Activated CD8-positive, alpha-beta memory T cell treated with anti-CD3 and anti-CD28 coated beads for 36 hours (primary cell): ENCODE measurements around the gene RNF225. TPM values are rescaled to one million over a fixed set of nuclear protein-coding genes. Genes with fewer than 3 reads are reported as not detected.

Source experiments
- CTCF ChIA-PET: fragments of 350-600 bp; sonication (Branson Sonifier 250); formaldehyde crosslinking; loops from one replicate; lab custom pipeline; 2021; ENCODE audit warnings: antibody characterized with exemption; lab: Charles Lee
- POLR2A ChIA-PET: fragments of 350-600 bp; sonication (Branson Sonifier 250); formaldehyde crosslinking; loops from one replicate; lab custom pipeline; 2021; ENCODE audit warnings: antibody characterized with exemption; lab: Charles Lee
- total RNA-seq, 2 experiments: library from RNA; stranded (reverse); gene quantifications; one replicate each; pipeline ENCODE4 v1.2.3, GENCODE V29; 2021

RNF225 gene
- total RNA-seq, 2 experiments from 2014 or later: 0.80 to 0.99 TPM

- POLR2A ChIA-PET: no interaction called here
- CTCF ChIA-PET: interaction anchor here (1.3 to 1.4 kb wide), 2 partner anchors 9 to 120 kb away, joined by 4 read pairs; partner anchors contain the start of genes ZBTB45 and ZNF584
Measured at GRCh38 chr19:58399903-58400302, 4.4 kb downstream of the RNF225 start.

- CTCF ChIA-PET: interaction anchor here (1.3 kb wide), 1 partner anchor 119 kb away, joined by 4 read pairs; the partner anchor contains the start of gene ZBTB45
- POLR2A ChIA-PET: no interaction called here
Measured at GRCh38 chr19:58400316-58400915, 5.0 kb downstream of the RNF225 start.

- ChIA-PET CTCF (interaction anchor here (1.3 kb wide), 1 partner anchor 119 kb away, joined by 4 read pairs; the partner anchor contains the start of gene ZBTB45), POLR2A (no interaction called here)
Measured at GRCh38 chr19:58400916-58401839, 5.7 kb downstream of the RNF225 start.

- ChIA-PET CTCF (interaction anchor here (0.6 to 2.1 kb wide), 3 partner anchors 40 to 118 kb away, joined by 3 to 5 read pairs (median 5); partner anchors contain the start of genes ZBTB45 and ZNF497), POLR2A (no interaction called here)
Measured at GRCh38 chr19:58401840-58402421, 6.5 kb downstream of the RNF225 start.

GRCh38 chr19:58403920-58404478 lies 8.5 kb downstream of the RNF225 start:
- CTCF ChIA-PET: interaction anchor here (2.1 kb wide), 1 partner anchor 116 kb away, joined by 5 read pairs; the partner anchor contains the start of gene ZBTB45
- POLR2A ChIA-PET: interaction anchor here (0.7 kb wide), 1 partner anchor 35 kb away, joined by 8 read pairs; no protein-coding TSS in a partner anchor

- POLR2A ChIA-PET: no interaction called here
Measured at GRCh38 chr19:58406818-58407657, 11.6 kb downstream of the RNF225 start.

GRCh38 chr19:58407658-58408151 lies 12.2 kb downstream of the RNF225 start:
- CTCF ChIA-PET: interaction anchor here (0.6 to 1.0 kb wide), 3 partner anchors 8 to 189 kb away, joined by 3 to 4 read pairs (median 4); no protein-coding TSS in a partner anchor
- POLR2A ChIA-PET: interaction anchor here (1.0 to 1.8 kb wide), 2 partner anchors 68 to 112 kb away, joined by 3 to 6 read pairs; partner anchors contain the start of genes ZBTB45 and ZNF446

More at GRCh38 chr19:58406818-58407657, 11.6 kb downstream of the RNF225 start:
- CTCF ChIA-PET: interaction anchor here (0.5 to 0.6 kb wide), 2 partner anchors 13 to 188 kb away, joined by 3 read pairs; no protein-coding TSS in a partner anchor

- ChIA-PET POLR2A (interaction anchor here (1.0 to 1.8 kb wide), 2 partner anchors 67 to 112 kb away, joined by 3 to 6 read pairs; partner anchors contain the start of genes ZBTB45 and ZNF446), CTCF (interaction anchor here (0.8 to 1.0 kb wide), 4 partner anchors 9 to 112 kb away, joined by 3 to 4 read pairs (median 4); partner anchors contain the start of gene ZBTB45)
Measured at GRCh38 chr19:58408152-58409009, 12.9 kb downstream of the RNF225 start, which contains the start of gene ZNF584. ZNF584 (plus strand) TSS chr19:58408649; CDS start chr19:58409148, 499 bp downstream.

GRCh38 chr19:58409010-58409790 lies 13.7 kb downstream of the RNF225 start:
- ChIA-PET POLR2A (interaction anchor here (1.0 to 1.8 kb wide), 2 partner anchors 66 to 111 kb away, joined by 3 to 6 read pairs; partner anchors contain the start of genes ZBTB45 and ZNF446), CTCF (interaction anchor here (0.8 to 1.0 kb wide), 5 partner anchors 10 to 111 kb away, joined by 3 to 4 read pairs (median 4); partner anchors contain the start of gene ZBTB45)

- CTCF ChIA-PET: no interaction called here
Measured at GRCh38 chr19:58416604-58417003, 21.1 kb downstream of the RNF225 start.

GRCh38 chr19:58417071-58417470 lies 21.6 kb downstream of the RNF225 start:
- ChIA-PET POLR2A (interaction anchor here (0.5 kb wide), 1 partner anchor 41 kb away, joined by 7 read pairs; no protein-coding TSS in a partner anchor), CTCF (no interaction called here)

More at GRCh38 chr19:58416604-58417003, 21.1 kb downstream of the RNF225 start:
- POLR2A ChIA-PET: interaction anchor here (0.5 kb wide), 1 partner anchor 40 kb away, joined by 7 read pairs; no protein-coding TSS in a partner anchor

GRCh38 chr19:58428617-58429016 lies 33.2 kb downstream of the RNF225 start:
- ChIA-PET CTCF (no interaction called here), POLR2A (no interaction called here)

GRCh38 chr19:58429745-58430144 lies 34.3 kb downstream of the RNF225 start:
- POLR2A ChIA-PET: no interaction called here
- CTCF ChIA-PET: interaction anchor here (0.6 kb wide), 1 partner anchor 689 kb away, joined by 4 read pairs; no protein-coding TSS in a partner anchor

- ChIA-PET POLR2A (no interaction called here), CTCF (no interaction called here)
Measured at GRCh38 chr19:58434217-58434616, 38.8 kb downstream of the RNF225 start.
